ENCODE data around the gene C1orf198. TPM values are rescaled to one million over a fixed set of nuclear protein-coding genes. Genes with fewer than 3 reads are reported as not detected.

C1orf198 gene
- polyA plus RNA-seq, 3 donors = 1.3 to 2.7 (median 1.6) TPM

- intact Hi-C loops (cut with micrococcal nuclease) = no loop called here
These were observed 23.8 kb downstream of the C1orf198 start for GRCh38 chr1:230844561-230844960.

GRCh38 chr1:230843503-230844309 lies 24.6 kb downstream of the C1orf198 start:
- Mint-ChIP-seq H3K27me3 (ENCODE audit: low read depth in 3 of 3) (no peaks in the 10 kb centered on the region), H3K4me1 (no peaks in the 10 kb centered on the region), H3K36me3 (no peaks in the 10 kb centered on the region), H3K9me3 (peaks cover 0 to 2% (median 0%) of the 10 kb centered on the region in 7 donors), H3K4me3 (no peak overlapping the region), H3K27ac (peak overlapping the region in 1 of 7 donors; percentile 66)
- Histone ChIP-seq H3K36me3 (replicated peaks in 1 of 2; ENCODE audit: control insufficient read depth in 1 of 2, insufficient read depth in 2 of 2, low read length in 2 of 2) (no peaks in the 10 kb centered on the region), H3K4me2 (replicated peaks; ENCODE audit: extremely low read depth, low read length, poor library complexity, severe bottlenecking) (no peak overlapping the region), H3K4me1 (ENCODE audit: control insufficient read depth in 1 of 2, insufficient read depth in 2 of 2, low read length in 2 of 2) (no peaks in the 10 kb centered on the region), H3K79me2 (ENCODE audit: insufficient read depth, low read length) (no peaks in the 10 kb centered on the region), H3K27ac (ENCODE audit: low read depth in 1 of 2, low read length in 2 of 2) (no peak overlapping the region), H3K27me3 (ENCODE audit: control insufficient read depth in 2 of 2, insufficient read depth in 2 of 2, low read length in 2 of 2) (no peaks in the 10 kb centered on the region), H3K9ac (ENCODE audit: insufficient read depth, low read length, poor library complexity, severe bottlenecking) (no peak overlapping the region), H4K20me1 (ENCODE audit: insufficient read depth, low read length) (no peaks in the 10 kb centered on the region), H2AFZ (ENCODE audit: insufficient read depth, low read depth, low read length, poor library complexity, severe bottlenecking) (no peak overlapping the region), H3K9me3 (replicated peaks in 1 of 2; ENCODE audit: control insufficient read depth in 1 of 2, insufficient read depth in 1 of 2, low read length in 2 of 2) (no peaks in the 10 kb centered on the region), H3K4me3 (replicated peaks in 1 of 3; ENCODE audit: low read depth in 2 of 3, low read length in 3 of 3) (no peak overlapping the region)
- 97% methylated on average over 22 of the region's 28 CpGs for WGBS (ENCODE audit: insufficient coverage)
- intact Hi-C loops (cut with micrococcal nuclease) = no loop called here
- no peak for DNase-seq
- no peak for TF ChIP-seq CTCF (IDR thresholded peaks at IDR 0.05)

More at GRCh38 chr1:230844561-230844960, 23.8 kb downstream of the C1orf198 start:
- H3K9me3 ChIP-seq (replicated peaks in 1 of 2; ENCODE audit: control insufficient read depth in 1 of 2, insufficient read depth in 1 of 2, low read length in 2 of 2) = no peaks in the 10 kb centered on the region
- no peaks in the 10 kb centered on the region for H4K20me1 ChIP-seq (ENCODE audit: insufficient read depth, low read length)
- no peaks in the 10 kb centered on the region for H3K27me3 Mint-ChIP-seq (ENCODE audit: low read depth in 3 of 3)
- H3K27me3 ChIP-seq (ENCODE audit: control insufficient read depth in 2 of 2, insufficient read depth in 2 of 2, low read length in 2 of 2) = no peaks in the 10 kb centered on the region
- H3K36me3 Mint-ChIP-seq = no peaks in the 10 kb centered on the region
- no peak for DNase-seq
- no peak overlapping the region for H3K27ac ChIP-seq (ENCODE audit: low read depth in 1 of 2, low read length in 2 of 2)
- H3K36me3 ChIP-seq (replicated peaks in 1 of 2; ENCODE audit: control insufficient read depth in 1 of 2, insufficient read depth in 2 of 2, low read length in 2 of 2) = no peaks in the 10 kb centered on the region
- peaks cover 0 to 2% (median 0%) of the 10 kb centered on the region in 7 donors for H3K9me3 Mint-ChIP-seq
- H3K4me3 ChIP-seq (replicated peaks in 1 of 3; ENCODE audit: low read depth in 2 of 3, low read length in 3 of 3) = no peak overlapping the region
- no peak overlapping the region for H3K4me3 Mint-ChIP-seq
- H3K4me1 Mint-ChIP-seq = no peaks in the 10 kb centered on the region
- no peak overlapping the region for H3K27ac Mint-ChIP-seq
- H3K9ac ChIP-seq (ENCODE audit: insufficient read depth, low read length, poor library complexity, severe bottlenecking) = no peak overlapping the region
- 94% methylated on average over 4 of the region's 4 CpGs for whole genome bisulfite sequencing (ENCODE audit: insufficient coverage)
- H3K79me2 ChIP-seq (ENCODE audit: insufficient read depth, low read length) = no peaks in the 10 kb centered on the region
- H2AFZ ChIP-seq (ENCODE audit: insufficient read depth, low read depth, low read length, poor library complexity, severe bottlenecking) = no peak overlapping the region
- no peak overlapping the region for H3K4me2 ChIP-seq (replicated peaks; ENCODE audit: extremely low read depth, low read length, poor library complexity, severe bottlenecking)
- no peak for TF ChIP-seq CTCF (IDR thresholded peaks at IDR 0.05)
- no peaks in the 10 kb centered on the region for H3K4me1 ChIP-seq (ENCODE audit: control insufficient read depth in 1 of 2, insufficient read depth in 2 of 2, low read length in 2 of 2)

All from CD14-positive monocyte (primary cell).